Stromal cell of bone marrow (primary cell): Measurements from ENCODE around the gene RNU7-1.

Experiments used
- DNase-seq: peaks from one replicate; pipeline ENCODE4 v3.0.0-alpha.2; 2012; ENCODE audit warnings: low read depth

Gene RNU7-1

GRCh38 chr12:6937481-6938352, 5.9 kb upstream of the RNU7-1 start:
- peak; percentile 84 for DNase-seq

- DNase-seq, result no peak
These were observed 5.0 kb upstream of the RNU7-1 start for GRCh38 chr12:6938353-6939190.

DNA sequence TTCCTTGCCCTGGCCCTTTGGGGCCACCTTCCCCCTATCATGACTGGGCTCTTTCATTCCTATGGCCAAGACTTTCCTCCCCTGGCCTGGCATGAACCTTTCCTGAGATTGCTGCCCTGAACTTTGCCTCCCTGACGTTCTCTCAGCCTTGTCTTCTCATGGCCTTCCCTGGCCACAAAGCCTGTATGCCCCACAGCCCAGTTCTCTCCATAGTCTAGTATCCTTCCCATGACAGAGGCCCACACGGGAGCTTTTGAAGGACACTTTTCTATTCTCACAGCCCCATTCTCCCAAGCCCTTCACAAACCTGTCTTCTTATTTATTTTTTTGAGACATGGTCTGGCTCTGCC, 4.5 kb upstream of the RNU7-1 start:
- no peak for DNase-seq

- DNase-seq, result no peak
These were observed 2.3 kb upstream of the RNU7-1 start for GRCh38 chr12:6941267-6941666.

DNA sequence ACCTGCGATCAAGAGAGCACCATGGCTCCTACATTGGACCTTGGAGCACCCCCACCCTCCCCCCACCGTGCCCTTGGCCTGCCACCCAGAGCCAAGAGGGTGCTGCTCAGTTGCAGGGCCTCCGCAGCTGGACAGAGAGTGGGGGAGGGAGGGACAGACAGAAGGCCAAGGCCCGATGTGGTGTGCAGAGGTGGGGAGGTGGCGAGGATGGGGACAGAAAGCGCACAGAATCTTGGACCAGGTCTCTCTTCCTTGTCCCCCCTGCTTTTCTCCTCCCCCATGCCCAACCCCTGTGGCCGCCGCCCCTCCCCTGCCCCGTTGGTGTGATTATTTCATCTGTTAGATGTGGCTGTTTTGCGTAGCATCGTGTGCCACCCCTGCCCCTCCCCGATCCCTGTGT, 1.8 kb upstream of the RNU7-1 start:
- no peak for DNase-seq

GRCh38 chr12:6942331-6942665, 1.3 kb upstream of the RNU7-1 start:
- DNase-seq, result no peak

GRCh38 chr12:6943389-6943721, 261 bp upstream of the RNU7-1 start:
- peak; percentile 89 for DNase-seq

GRCh38 chr12:6944381-6945186, 968 bp downstream of the RNU7-1 start:
- peak; percentile 84 for DNase-seq

DNA sequence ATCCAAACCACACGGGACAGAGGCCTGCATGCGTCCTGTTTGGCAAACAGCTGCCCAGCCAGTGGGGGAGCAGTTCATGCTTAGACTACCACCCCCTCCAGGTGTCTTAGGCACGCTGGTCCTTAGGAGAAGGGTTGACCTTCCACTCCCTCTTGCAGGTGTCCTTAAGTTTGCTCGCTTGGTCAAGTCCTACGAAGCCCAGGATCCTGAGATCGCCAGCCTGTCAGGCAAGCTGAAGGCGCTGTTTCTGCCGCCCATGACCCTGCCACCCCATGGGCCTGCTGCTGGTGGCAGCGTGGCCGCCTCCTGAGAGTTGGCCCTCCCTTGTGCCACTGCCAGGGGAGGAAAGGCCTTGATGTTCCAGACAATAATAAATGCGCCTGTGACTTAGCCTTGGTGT, 2.0 kb downstream of the RNU7-1 start:
- no peak for DNase-seq

DNA sequence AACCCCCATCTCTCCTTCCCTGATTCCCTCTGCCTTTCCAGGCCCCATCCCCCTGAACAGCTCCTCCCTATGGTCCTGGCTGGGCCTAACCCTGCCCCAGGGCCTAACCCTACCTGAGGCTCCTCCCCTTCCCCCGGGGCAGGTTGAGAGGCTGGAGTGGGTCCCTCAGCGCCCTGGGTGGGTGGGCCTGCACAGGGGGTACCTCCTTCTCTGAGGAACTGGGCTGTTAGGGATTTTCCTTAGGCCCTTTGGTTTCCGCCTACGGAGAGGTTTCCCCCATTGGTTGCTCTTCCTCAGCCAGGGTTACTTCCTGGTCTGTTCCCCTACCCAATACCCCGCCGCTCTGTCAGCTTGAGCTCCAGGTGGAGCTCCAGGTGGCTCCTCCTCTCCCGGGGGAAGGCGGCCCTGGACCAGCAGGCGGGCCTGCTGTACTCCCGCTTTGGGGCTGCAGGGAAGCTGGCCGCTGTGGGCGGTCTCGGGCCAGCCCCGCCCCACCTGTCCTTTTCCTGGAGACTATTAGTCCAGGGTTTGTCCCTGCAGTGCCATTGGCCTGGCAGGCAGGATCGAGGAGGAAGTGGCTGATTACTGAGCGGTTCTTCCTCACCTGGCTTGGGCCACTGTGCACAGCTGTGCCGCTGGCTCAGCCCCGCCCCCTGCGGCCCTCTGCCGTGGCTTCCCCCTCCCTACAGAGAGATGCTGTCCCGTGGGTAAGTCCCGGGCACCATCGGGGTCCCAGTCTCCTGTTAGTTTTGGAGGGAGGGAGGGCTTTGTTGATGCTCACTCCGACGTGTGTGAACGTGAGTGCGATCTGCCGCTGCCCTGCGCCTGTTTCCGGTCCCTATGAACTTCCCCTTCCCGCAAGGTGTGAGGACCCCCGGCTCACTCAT, 2.7 kb downstream of the RNU7-1 start:
- no peak for DNase-seq

GRCh38 chr12:6946920-6947374, 3.3 kb downstream of the RNU7-1 start:
- DNase-seq, result no peak

- no peak for DNase-seq
These were observed 4.0 kb downstream of the RNU7-1 start for GRCh38 chr12:6947615-6948014.

DNA sequence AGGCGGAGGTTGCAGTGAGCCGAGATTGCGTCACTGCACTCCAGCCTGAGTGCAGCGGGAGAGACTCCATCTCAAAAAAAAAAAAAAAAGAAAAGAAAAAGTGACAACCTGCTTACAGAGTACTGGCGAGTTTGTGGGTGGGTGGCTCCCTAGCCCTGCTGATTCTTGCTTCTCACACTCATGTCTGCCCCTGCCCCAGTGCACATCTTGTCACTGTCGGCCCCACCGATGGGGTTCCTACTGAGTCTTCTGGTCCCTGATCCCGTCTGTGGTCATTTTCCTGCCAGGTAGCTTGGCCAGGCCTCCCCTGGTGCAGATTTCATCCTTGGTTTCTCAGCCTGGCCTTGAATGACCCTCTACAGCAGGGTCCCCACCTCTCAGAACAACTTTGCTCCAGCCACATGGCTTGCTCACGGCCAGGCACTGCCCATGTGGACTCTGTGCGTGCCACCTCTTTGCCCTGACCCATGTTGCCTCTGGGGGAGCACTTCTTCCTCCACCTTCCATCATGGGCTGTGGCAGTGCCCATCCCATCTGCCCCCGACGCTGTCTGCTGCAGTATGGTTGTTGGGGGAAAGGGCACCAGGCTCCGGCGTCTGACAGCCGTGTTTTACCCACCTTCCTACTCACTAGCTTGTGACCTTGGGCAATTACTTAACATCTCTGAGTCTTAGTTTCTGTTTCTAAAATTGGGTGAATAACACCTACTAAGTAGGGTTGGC, 5.4 kb downstream of the RNU7-1 start:
- no peak for DNase-seq

GRCh38 chr12:6950401-6950801, 6.8 kb downstream of the RNU7-1 start:
- no peak for DNase-seq

DNA sequence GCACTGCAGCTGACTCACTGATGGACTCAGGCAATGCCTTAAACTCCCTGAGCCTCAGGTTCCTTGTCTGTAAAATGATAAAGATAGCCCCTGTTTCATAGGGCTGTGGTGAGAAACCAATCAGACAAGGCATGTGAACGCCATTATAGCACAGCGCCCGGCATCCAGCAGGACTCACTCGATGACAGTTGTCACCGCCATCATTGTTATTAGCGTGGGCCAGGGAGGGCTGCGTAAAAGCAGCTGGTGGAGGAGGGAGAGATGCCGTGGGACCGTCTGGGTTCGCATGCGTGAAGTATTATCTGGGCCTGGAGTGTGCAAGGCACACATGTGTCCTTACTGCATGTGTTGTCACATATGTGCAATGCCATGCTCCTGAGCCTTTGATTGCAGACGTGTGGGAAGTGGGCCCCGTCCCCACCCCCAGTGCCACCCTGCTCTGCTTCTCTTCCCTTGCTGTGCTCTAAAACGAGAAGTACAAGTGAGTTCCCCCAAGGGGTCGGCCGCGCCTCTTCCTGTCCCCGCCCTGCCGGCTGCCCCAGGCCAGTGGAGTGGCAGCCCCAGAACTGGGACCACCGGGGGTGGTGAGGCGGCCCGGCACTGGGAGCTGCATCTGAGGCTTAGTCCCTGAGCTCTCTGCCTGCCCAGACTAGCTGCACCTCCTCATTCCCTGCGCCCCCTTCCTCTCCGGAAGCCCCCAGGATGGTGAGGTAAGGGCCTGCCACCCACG, 7.4 kb downstream of the RNU7-1 start, which contains the start of gene PTPN6:
PTPN6 (plus strand) TSS at position 546 of the 730 bp plus-strand sequence; CDS start at position 703, 157 bp downstream.
- no peak for DNase-seq

DNA sequence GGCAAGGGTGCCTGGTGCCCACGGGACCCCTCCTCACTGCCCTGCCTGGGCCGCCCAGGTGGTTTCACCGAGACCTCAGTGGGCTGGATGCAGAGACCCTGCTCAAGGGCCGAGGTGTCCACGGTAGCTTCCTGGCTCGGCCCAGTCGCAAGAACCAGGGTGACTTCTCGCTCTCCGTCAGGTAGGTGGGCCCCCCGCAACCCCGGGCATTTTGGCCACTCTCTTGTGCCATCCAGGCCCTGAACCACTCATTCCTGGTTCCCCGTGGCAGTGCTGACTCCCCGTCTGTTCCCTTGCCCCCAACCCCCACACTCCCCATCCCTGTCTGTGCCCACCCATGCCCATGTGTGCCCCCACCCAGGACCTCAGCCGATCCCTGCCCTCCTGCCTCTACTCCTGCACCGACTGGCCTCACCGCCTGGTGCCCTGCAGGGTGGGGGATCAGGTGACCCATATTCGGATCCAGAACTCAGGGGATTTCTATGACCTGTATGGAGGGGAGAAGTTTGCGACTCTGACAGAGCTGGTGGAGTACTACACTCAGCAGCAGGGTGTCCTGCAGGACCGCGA, 8.0 kb downstream of the RNU7-1 start:
- no peak for DNase-seq

- no peak for DNase-seq
These were observed 8.7 kb downstream of the RNU7-1 start for GRCh38 chr12:6952121-6952862.

- no peak for DNase-seq
These were observed 9.3 kb downstream of the RNU7-1 start for GRCh38 chr12:6952863-6953441.
